ENCODE measurements around the gene KCNIP3.
"Not testable (repeated sequence)": the region's sequence is repeated elsewhere in the genome, so short reads cannot be mapped to it uniquely, and the experiment has no call there.

Gene KCNIP3

DNA sequence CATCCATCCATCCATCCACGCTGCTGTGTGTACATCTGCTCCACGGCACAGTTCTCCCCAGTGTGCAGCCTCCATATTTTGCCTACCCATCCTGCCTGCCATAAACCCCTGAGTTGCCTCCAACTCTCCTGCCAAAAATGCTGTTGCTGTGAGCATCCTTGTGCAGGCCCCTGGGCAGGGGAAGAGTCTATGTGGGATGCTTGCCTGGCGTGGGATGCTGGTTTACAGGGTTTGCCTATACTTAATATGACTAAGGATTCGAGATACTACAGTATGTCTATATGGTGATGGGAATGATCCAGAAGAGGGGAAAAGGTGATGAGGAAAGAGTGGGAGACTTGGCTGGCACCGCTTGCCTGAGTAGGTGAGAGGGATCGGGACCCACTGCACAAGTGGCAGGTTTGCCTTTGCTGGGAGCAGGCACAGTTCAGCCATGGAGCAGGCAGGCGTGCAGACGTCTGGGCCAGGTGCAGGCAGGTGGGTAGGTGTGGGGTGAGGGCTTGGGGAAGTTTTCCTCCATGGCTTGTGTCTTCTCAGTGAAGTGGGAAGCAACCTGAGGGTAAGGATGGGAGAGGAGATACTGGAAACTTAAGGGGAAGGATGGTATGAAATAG is 75.2 kb downstream of the KCNIP3 start:
- no peak for DNase-seq (ENCODE audit: low read depth)

DNA sequence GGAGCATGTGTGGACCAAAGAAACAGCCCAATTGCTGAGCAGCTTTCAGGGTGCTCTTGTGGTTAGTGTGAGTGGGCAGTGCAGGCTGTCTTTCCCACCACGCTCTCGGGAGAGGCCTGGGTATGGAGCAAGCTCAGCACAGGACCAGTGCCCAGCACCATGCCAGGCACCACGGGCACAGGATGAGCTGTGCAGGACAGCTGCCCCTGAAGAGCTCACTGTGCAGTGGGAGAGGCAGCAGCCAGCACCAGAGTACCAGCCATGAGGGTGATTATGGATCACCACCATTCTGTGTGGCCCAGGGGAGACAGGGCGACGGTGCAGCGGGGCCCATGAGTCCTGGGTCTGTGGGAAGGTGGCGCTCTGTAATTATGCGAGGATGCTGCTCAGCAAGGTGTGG is 75.7 kb downstream of the KCNIP3 start:
- no peak for DNase-seq (ENCODE audit: low read depth)

DNA sequence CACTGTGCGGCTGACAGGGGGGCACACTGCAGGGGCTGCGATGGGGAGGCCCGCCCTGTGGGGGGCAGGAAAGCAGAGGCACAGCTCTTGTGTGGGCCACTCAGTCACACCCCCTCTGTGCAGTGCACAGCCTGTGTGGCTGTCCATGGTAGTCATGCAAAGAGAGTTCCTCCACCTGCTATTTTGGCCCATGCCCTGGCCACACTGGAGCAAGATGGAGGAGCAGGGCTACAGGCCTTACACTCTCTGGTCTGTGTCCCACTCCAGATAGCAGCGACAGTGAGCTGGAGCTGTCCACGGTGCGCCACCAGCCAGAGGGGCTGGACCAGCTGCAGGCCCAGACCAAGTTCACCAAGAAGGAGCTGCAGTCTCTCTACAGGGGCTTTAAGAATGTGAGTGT is 76.9 kb downstream of the KCNIP3 start:
- DNase-seq (ENCODE audit: low read depth): no peak

GRCh38 chr2:95374451-95374920 is 77.3 kb downstream of the KCNIP3 start:
- no peak for DNase-seq (ENCODE audit: low read depth)

DNA sequence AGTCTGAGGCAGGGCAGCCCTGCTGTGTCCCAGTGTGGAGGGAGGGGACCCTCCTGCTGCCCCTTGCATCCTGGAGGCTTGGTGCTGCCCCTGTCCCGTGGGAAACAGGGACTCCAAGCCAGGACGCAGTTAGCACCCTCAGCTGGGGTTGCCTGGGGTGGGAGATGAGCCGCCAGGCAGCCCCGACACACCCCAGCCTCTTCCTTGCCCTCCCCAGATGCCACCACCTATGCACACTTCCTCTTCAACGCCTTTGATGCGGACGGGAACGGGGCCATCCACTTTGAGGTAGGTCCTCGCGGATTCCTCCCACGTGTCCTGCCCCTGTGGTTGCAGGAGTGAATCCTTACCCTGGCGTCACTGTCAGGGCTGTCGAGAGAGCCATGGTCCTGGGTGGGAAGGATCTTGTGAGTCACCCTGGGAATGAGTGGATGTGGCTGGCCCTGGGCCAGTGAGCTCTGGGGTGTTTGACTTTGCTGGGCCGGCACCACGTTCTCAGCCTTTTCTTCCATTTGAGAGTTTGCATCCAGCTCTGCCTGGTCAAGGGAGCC is 77.8 kb downstream of the KCNIP3 start:
- no peak for DNase-seq (ENCODE audit: low read depth)

DNA sequence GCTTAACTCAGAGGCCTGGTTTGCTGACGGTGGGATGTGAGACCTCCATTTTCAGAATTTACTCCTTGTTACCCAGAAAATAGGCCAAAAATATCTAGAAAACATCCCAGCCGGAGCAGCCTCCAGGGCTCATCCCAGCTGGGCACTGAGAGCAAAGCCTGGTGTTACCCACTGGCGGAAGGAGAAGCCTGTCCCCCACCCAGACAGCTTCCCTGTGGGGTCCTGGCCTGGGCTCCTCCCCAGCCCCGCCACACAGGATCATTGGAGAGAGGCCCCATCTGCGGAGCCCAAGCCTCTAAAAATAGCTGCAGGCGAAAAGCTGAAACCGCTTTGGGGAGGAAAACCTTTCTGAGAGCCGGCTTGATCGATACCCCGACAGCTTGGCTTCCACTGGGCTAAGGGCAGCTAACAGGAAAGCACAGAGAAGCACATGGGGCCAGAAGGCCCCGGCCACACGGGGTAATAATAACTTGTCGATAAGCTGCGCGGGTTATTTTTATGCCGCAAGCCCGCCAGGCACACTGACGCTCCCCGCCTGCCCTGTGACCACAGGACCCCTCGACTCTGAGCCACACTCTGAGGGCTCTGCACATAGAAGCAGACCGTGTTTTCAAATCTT is 78.5 kb downstream of the KCNIP3 start:
- DNase-seq (ENCODE audit: low read depth): no peak

- DNase-seq (ENCODE audit: low read depth): no peak
Measured at GRCh38 chr2:95376311-95377215, 79.4 kb downstream of the KCNIP3 start.

DNA sequence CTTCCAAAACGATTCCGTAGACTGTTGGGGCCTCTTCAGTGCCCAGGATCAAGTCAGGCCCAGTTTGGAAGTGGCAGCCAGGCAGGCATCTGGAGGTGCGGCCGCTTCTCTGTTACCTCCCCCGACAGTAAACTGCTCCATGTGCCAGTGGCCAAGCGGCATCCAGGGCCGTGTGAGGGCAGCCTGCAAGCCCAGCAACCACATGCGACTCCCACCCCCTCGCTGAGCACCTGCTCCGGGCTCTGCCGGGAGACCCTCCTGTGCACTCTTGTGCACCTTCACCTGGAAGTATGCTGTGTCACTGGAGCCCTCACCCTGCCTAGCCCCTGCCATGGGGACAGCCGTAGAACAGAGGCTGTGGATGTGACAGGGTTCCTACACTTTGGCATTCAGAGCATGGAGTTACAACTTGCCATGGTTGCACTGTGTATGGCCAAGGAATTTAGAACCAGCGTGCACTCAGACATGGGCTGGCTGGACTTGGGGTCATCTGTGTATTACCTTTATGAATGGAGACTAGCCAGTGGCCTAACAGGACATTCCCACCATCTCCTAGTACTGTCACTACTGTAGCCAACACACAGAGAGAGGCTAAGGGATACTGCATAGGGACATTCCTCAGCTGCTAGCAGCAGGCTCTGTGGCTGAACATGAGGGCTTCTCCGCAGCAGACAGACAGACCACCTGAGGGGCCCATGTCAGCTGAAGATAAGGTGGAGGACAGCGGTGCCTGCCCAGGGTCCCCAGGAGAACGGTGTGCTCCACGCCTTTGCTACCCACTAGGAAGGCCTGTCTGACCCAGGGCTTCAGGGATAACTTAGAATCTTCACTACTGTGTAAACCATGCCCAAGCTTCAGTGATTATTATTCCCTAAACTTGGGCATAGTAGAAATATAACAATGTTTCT is 80.3 kb downstream of the KCNIP3 start:
- DNase-seq (ENCODE audit: low read depth): no peak

GRCh38 chr2:95378281-95378680 is 81.1 kb downstream of the KCNIP3 start:
- not testable (repeated sequence) for DNase-seq (ENCODE audit: low read depth)

- no peak for DNase-seq (ENCODE audit: low read depth)
Measured at GRCh38 chr2:95379371-95379831, 82.3 kb downstream of the KCNIP3 start.

DNA sequence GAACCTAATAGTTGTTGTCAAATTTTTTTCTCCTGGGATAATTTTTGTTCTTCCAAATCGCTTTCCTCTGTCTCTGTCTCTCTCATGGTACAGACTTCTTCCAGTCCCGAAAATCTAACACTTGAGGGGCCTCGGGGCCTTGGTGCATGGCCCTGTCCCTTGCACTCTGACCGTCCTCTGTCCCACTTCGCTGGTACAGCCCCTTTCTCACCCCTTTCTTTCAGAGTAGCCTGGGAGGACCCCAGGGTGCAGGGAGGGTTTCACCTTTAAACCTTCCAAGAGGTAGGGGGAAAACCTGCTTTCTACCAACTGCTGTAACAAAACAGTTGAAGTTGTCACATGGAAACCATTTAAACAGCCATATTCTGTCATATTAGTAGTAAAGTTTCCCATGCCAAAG is 83.1 kb downstream of the KCNIP3 start:
- DNase-seq (ENCODE audit: low read depth): no peak

GRCh38 chr2:95380731-95381130 is 83.6 kb downstream of the KCNIP3 start:
- no peak for DNase-seq (ENCODE audit: low read depth)

GRCh38 chr2:95381212-95382191 is 84.4 kb downstream of the KCNIP3 start:
- DNase-seq (ENCODE audit: low read depth): no peak

- DNase-seq (ENCODE audit: low read depth): no peak
Measured at GRCh38 chr2:95382192-95382591, 85.0 kb downstream of the KCNIP3 start.

DNA sequence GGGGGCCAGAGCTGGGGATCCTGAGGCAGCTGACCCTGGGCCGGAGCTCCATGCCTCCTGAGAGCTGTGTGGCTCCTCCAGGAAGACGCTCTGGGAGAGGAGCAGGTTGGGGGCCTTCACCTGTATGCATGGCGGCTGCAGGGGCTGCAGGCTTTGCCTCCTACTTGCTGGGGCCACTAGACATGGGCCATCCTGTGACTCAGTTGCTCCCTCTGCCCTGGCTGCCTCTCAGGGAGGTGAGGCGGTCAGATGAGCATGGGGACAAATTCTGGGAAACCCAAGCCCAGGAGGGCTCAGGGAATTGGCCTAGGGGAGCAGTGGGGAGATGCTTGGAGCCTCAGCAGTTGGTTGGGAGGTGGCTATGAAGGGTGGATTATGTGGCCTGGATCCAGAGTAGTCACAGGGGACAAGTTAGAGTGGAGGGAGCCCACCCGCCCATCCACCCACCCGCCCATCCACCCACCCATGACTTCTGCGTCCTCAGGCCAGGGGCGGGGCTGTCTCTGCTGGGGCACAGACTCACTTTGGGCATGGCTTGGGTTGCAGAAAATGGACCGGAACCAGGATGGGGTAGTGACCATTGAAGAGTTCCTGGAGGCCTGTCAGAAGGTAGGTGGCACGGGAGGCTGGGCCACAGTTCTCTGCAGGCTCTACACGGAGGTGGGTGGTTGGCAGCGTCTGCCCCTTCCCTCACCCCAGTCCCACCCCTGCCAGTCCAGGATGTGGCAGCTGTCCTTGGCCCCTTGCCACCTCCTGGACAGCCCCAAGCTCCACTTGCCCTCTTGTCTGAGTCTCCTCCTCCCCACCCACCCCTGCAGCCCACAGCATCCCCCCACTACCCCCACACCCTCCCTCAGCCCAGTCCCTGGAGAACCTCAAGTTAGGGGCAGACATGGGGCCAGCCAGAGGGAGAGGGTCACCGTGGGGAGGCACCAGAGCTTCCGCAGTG is 85.8 kb downstream of the KCNIP3 start:
- no peak for DNase-seq (ENCODE audit: low read depth)

DNA sequence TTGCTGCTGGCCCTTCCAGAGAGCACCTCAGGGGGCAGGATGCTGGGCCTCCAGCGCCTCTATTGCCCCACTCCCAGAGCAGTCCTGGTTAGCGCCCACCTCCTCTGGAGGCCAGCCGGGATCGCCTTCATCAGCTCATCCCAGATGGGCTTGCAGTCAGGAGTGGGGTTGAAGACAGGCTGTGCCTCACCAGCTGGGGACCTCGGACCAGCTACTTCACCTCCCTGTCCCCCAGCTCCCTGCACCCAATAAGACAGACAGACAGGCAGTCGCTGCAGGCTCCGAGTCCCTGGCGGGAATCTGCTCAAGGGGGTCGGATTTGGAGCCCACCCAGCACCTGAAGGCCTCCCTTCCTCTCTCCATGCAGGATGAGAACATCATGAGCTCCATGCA is 86.5 kb downstream of the KCNIP3 start:
- DNase-seq (ENCODE audit: low read depth): no peak

GRCh38 chr2:95384854-95385569 is 87.9 kb downstream of the KCNIP3 start:
- DNase-seq (ENCODE audit: low read depth): no peak

DNA sequence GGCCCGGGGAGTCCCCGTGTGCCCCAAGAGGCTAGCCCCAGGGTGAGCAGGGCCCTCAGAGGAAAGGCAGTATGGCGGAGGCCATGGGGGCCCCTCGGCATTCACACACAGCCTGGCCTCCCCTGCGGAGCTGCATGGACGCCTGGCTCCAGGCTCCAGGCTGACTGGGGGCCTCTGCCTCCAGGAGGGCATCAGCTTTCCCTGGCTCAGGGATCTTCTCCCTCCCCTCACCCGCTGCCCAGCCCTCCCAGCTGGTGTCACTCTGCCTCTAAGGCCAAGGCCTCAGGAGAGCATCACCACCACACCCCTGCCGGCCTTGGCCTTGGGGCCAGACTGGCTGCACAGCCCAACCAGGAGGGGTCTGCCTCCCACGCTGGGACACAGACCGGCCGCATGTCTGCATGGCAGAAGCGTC is 88.4 kb downstream of the KCNIP3 start:
- DNase-seq (ENCODE audit: low read depth): no peak
